K562 (cell line): ENCODE measurements around the gene HP1BP3. TPM values are rescaled to one million over a fixed set of nuclear protein-coding genes. Genes with fewer than 3 reads are reported as not detected.

Experiments
- CAMTA2 ChIP-seq: fragments of 250-450 bp; sonication (Bioruptor Pico); conservative IDR thresholded peaks from 2 replicates; pipeline ENCODE4 v1.5.1; 2022
- CBX2 ChIP-seq: fragments of 200-600 bp; sonication (generic); IDR thresholded peaks from one replicate; pipeline ENCODE4 v1.6.1; 2012; ENCODE audit warnings: mild to moderate bottlenecking, low read length, inconsistent platforms; ENCODE audit not compliant: insufficient read depth, poor library complexity, severe bottlenecking
- CTBP1 ChIP-seq: fragments of 450-650 bp; IDR thresholded peaks from 2 replicates; pipeline ENCODE4 v1.6.1; 2016; ENCODE audit warnings: borderline replicate concordance
- ELF4 ChIP-seq: fragments of 450-650 bp; formaldehyde crosslinking; IDR thresholded peaks from 2 replicates; pipeline ENCODE4 v1.4.0; 2022; ENCODE audit warnings: missing genetic modification characterization
- HNRNPLL ChIP-seq: fragments of 200-400 bp; formaldehyde crosslinking; IDR thresholded peaks from 2 replicates; pipeline ENCODE4 v1.6.1; 2017; ENCODE audit warnings: low read length, low read depth, mild to moderate bottlenecking; ENCODE audit not compliant: poor library complexity, severe bottlenecking
- MCM5 ChIP-seq: fragments of 450-650 bp; IDR thresholded peaks from 2 replicates; pipeline ENCODE4 v1.6.1; 2016; ENCODE audit warnings: low read depth
- PCBP1 ChIP-seq: fragments of 200-400 bp; formaldehyde crosslinking; IDR thresholded peaks from 2 replicates; pipeline ENCODE4 v1.6.1; 2018; ENCODE audit warnings: mild to moderate bottlenecking, low read depth, low read length; ENCODE audit not compliant: poor library complexity, severe bottlenecking
- POLR2B ChIP-seq: fragments of 450-650 bp; IDR thresholded peaks from 2 replicates; pipeline ENCODE4 v1.6.1; 2018; ENCODE audit warnings: low read depth; ENCODE audit not compliant: partially characterized antibody
- PRPF4 ChIP-seq: fragments of 200-400 bp; formaldehyde crosslinking; IDR thresholded peaks from one replicate; pipeline ENCODE4 v1.6.1; 2017; ENCODE audit warnings: low read length, low read depth, mild to moderate bottlenecking; ENCODE audit not compliant: insufficient read depth, poor library complexity, severe bottlenecking
- RAD21 ChIP-seq, 2 experiments: fragments of 250-450 bp in 1 of 2; fragments of 450-650 bp in 1 of 2; sonication (Bioruptor Pico) in 1 of 2; formaldehyde crosslinking in 1 of 2; IDR thresholded peaks in 1 of 2; conservative IDR thresholded peaks in 1 of 2; 2 replicates each; pipeline versions ENCODE4 v1.4.0 to v1.8.0; 2020 to 2022; ENCODE audit warnings: mild to moderate bottlenecking in 2 of 2, moderate library complexity in 1 of 2
- SMAD1 ChIP-seq: fragments of 150-350 bp; IDR thresholded peaks from 2 replicates; pipeline ENCODE4 v1.6.1; 2014; ENCODE audit warnings: low read length, low read depth; ENCODE audit not compliant: partially characterized antibody
- XRCC4 ChIP-seq: IDR thresholded peaks from one replicate; pipeline ENCODE4 v1.6.1; 2011; ENCODE audit not compliant: insufficient read depth, insufficient read length; ENCODE audit errors: extremely low read depth
- ZC3H8 ChIP-seq: fragments of 450-650 bp; IDR thresholded peaks from 2 replicates; pipeline ENCODE4 v1.6.1; 2017
- ZNF584 ChIP-seq: fragments of 200-800 bp; sonication (Bioruptor generic); IDR thresholded peaks from 2 replicates; pipeline ENCODE4 v1.6.1; 2016; ENCODE audit warnings: low read depth, mild to moderate bottlenecking, missing genetic modification characterization, missing compliant biosample characterization
- ZNF668 ChIP-seq: fragments of 250-450 bp; sonication (Bioruptor Pico); IDR thresholded peaks from 2 replicates; pipeline ENCODE4 v1.8.0; 2022; ENCODE audit warnings: mild to moderate bottlenecking, inconsistent platforms
- ZNF766 ChIP-seq: fragments of 200-800 bp; sonication (Bioruptor generic); conservative IDR thresholded peaks from 2 replicates; pipeline ENCODE4 v1.6.1; 2016; ENCODE audit warnings: missing genetic modification characterization, missing compliant biosample characterization
- polyA plus RNA-seq, 8 experiments: library from polyadenylated mRNA; depleted of rRNA in 4 of 8; stranded (reverse) in 5 of 8; unstranded in 3 of 8; fragments of >200 nt; fragmentation: Nextera tagmentation in 2 of 8; fragmentation: Illumina TruSeq in 1 of 8; extraction: Ambion mirVana in 2 of 8; extraction: Trizol in 1 of 8; gene quantifications; 2 replicates each; pipeline versions ENCODE4 v1.2.1 to v1.2.3, GENCODE V29; 2011 to 2014; ENCODE audit warnings: inconsistent platforms in 1 of 8, missing spikeins in 1 of 8
- total RNA-seq, 7 experiments: library from RNA; depleted of rRNA in 6 of 7; stranded (reverse); fragments of >200 nt in 6 of 7; fragmentation: Illumina TruSeq in 2 of 7; extraction: Trizol in 2 of 7; gene quantifications; 2 replicates each; pipeline versions ENCODE4 v1.2.1 to v1.2.3, GENCODE V29; 2011 to 2021; ENCODE audit warnings: low replicate concordance in 1 of 7
- TF ChIP-seq, protein P1 (sequence below): sonication (generic); formaldehyde crosslinking; IDR thresholded peaks from 2 replicates; pipeline ENCODE4 v1.8.0; 2023; ENCODE audit warnings: missing genetic modification reagents, mild to moderate bottlenecking, borderline replicate concordance
- TF ChIP-seq, protein P2 (sequence below): fragments of 450-650 bp; formaldehyde crosslinking; IDR thresholded peaks from 2 replicates; pipeline ENCODE4 v1.4.0; 2022; ENCODE audit warnings: missing genetic modification characterization
- TF ChIP-seq, protein P3 (sequence below): fragments of 250-450 bp; sonication (Bioruptor Pico); IDR thresholded peaks from 2 replicates; pipeline ENCODE4 v1.9.0; 2021; ENCODE audit warnings: mild to moderate bottlenecking
- TF ChIP-seq, protein P4 (sequence below): fragments of 250-450 bp; sonication (Bioruptor Pico); IDR thresholded peaks from 2 replicates; pipeline ENCODE4 v1.6.1; 2021; ENCODE audit warnings: mild to moderate bottlenecking

Gene HP1BP3
- total and polyA plus RNA-seq, 9 of the 15 experiments (the other 6 are each of a cell fraction or from before 2014, with no cell fraction given), result 57.3 to 513 (median 240) TPM

DNA sequence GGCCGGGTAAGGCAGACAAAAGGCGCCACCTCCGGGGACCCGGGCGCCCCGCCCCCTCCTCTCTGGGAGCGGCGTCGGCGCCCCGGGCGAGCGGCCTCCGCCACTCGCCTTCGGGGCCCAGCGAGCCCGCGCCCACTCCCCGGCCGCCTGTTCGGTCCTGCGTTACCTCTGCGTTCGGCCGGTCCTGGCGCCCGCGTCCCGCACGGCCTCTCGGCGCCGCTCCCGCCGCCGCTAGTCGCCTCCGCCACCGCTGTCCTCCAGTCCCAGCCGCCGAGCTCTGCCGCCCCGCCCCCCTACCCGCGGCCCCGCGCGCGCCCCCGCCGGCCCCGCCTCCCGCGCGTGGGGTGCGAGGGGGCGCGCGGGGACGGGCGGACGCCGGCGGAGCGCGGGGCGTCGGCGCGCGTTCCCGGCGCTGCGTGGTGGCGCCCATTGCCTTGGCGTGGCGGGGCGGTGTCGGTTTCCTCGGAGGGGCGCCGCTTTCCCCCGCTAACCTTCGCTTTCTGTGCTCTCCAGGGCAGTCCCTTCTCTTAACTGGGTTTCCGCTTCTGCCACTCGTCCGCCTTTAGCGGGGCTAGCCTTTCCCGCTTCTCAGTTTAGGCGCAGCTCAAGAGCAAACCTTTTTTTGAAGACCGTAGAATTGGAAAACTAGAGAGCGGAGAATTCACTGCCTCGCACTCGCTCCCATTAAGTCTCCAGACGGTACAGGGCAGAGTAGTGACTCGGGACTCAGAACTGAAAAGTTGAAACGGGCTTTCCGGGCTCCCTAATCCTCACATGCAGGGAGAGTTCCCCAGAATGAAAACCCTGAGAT lies at the start of gene HP1BP3 (continued):
- TF ChIP-seq, protein P1, sequence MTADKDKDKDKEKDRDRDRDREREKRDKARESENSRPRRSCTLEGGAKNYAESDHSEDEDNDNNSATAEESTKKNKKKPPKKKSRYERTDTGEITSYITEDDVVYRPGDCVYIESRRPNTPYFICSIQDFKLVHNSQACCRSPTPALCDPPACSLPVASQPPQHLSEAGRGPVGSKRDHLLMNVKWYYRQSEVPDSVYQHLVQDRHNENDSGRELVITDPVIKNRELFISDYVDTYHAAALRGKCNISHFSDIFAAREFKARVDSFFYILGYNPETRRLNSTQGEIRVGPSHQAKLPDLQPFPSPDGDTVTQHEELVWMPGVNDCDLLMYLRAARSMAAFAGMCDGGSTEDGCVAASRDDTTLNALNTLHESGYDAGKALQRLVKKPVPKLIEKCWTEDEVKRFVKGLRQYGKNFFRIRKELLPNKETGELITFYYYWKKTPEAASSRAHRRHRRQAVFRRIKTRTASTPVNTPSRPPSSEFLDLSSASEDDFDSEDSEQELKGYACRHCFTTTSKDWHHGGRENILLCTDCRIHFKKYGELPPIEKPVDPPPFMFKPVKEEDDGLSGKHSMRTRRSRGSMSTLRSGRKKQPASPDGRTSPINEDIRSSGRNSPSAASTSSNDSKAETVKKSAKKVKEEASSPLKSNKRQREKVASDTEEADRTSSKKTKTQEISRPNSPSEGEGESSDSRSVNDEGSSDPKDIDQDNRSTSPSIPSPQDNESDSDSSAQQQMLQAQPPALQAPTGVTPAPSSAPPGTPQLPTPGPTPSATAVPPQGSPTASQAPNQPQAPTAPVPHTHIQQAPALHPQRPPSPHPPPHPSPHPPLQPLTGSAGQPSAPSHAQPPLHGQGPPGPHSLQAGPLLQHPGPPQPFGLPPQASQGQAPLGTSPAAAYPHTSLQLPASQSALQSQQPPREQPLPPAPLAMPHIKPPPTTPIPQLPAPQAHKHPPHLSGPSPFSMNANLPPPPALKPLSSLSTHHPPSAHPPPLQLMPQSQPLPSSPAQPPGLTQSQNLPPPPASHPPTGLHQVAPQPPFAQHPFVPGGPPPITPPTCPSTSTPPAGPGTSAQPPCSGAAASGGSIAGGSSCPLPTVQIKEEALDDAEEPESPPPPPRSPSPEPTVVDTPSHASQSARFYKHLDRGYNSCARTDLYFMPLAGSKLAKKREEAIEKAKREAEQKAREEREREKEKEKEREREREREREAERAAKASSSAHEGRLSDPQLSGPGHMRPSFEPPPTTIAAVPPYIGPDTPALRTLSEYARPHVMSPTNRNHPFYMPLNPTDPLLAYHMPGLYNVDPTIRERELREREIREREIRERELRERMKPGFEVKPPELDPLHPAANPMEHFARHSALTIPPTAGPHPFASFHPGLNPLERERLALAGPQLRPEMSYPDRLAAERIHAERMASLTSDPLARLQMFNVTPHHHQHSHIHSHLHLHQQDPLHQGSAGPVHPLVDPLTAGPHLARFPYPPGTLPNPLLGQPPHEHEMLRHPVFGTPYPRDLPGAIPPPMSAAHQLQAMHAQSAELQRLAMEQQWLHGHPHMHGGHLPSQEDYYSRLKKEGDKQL (CRISPR knock-in tag), result no peak
- TF ChIP-seq PRPF4 (peak; percentile 70), ZNF584 (CRISPR knock-in tag) (peak; percentile 44; the same call in 1 of the 2 replicates), HNRNPLL (peak; percentile 67), ZNF668 (CRISPR knock-in tag) (no peak), RAD21 (CRISPR knock-in tag; conservative IDR thresholded peaks at IDR 0.05 in 1 of 2, IDR thresholded peaks at IDR 0.05 in 1 of 2) (no peak), ZNF766 (CRISPR knock-in tag) (peak; percentile 95), SMAD1 (peak; percentile 33), XRCC4 (no peak), CAMTA2 (CRISPR knock-in tag) (no peak), POLR2B (peak; percentile 71), ZC3H8 (no peak), PCBP1 (peak; percentile 11), MCM5 (no peak), CTBP1 (peak; percentile 74), CBX2 (no peak), ELF4 (CRISPR knock-in tag) (no peak)
- TF ChIP-seq, protein P2, sequence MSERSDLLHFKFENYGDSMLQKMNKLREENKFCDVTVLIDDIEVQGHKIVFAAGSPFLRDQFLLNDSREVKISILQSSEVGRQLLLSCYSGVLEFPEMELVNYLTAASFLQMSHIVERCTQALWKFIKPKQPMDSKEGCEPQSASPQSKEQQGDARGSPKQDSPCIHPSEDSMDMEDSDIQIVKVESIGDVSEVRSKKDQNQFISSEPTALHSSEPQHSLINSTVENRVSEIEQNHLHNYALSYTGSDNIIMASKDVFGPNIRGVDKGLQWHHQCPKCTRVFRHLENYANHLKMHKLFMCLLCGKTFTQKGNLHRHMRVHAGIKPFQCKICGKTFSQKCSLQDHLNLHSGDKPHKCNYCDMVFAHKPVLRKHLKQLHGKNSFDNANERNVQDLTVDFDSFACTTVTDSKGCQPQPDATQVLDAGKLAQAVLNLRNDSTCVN, result no peak
- TF ChIP-seq, protein P3, sequence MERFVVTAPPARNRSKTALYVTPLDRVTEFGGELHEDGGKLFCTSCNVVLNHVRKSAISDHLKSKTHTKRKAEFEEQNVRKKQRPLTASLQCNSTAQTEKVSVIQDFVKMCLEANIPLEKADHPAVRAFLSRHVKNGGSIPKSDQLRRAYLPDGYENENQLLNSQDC (CRISPR knock-in tag), result 0 out of 2 replicates have a peak, but pooled peaks have one; percentile 20
- TF ChIP-seq, protein P4, sequence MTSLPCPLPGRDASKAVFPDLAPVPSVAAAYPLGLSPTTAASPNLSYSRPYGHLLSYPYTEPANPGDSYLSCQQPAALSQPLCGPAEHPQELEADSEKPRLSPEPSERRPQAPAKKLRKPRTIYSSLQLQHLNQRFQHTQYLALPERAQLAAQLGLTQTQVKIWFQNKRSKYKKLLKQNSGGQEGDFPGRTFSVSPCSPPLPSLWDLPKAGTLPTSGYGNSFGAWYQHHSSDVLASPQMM (CRISPR knock-in tag), result no peak
